Astrocyte of the cerebellum (primary cell): Measurements from ENCODE around the gene GARIN5B.

ENCODE experiments used
- DNase-seq: peaks from one replicate; pipeline ENCODE4 v3.0.0-alpha.2; 2011; ENCODE audit warnings: low read depth
- H3K4me3 ChIP-seq: 2 replicates; pipeline ENCODE4 v1.5.1; 2011; ENCODE audit warnings: mild to moderate bottlenecking, low read depth, low read length, moderate library complexity
- CTCF ChIP-seq: IDR thresholded peaks from 2 replicates; pipeline ENCODE4 v1.5.1; 2012; ENCODE audit warnings: low read length, low read depth, moderate library complexity, mild to moderate bottlenecking; ENCODE audit errors: missing control alignments
- in situ Hi-C: cut with HindIII; loops from 2 replicates; pipeline ENCODE4 v1.10.0; 2017; ENCODE audit warnings: low sequenced_read_pairs

GARIN5B gene

GRCh38 chr19:55360902-55361301 lies 2.2 kb downstream of the GARIN5B start:
- TF ChIP-seq CTCF, result no peak
- in situ Hi-C loops, result no loop called here
- no peak for DNase-seq
- no peak overlapping the region for H3K4me3 ChIP-seq

- in situ Hi-C loops, result loop anchor here (10.0 kb wide), 2 partner anchors 184 to 246 kb away; partner anchors contain the start of genes ZNF524 and ZNF865
- no peak overlapping the region for H3K4me3 ChIP-seq
- TF ChIP-seq CTCF, result no peak
- no peak for DNase-seq
Measured at GRCh38 chr19:55358943-55359908, 3.8 kb downstream of the GARIN5B start.

- no peak for DNase-seq
- in situ Hi-C loops, result loop anchor here (10.0 kb wide), 2 partner anchors 184 to 246 kb away; partner anchors contain the start of genes ZNF524 and ZNF865
- H3K4me3 ChIP-seq, result no peak overlapping the region
- no peak for TF ChIP-seq CTCF
Measured at GRCh38 chr19:55358493-55358892, 4.6 kb downstream of the GARIN5B start.

- H3K4me3 ChIP-seq, result no peak overlapping the region
- in situ Hi-C loops, result loop anchor here (10.0 kb wide), 2 partner anchors 181 to 249 kb away; partner anchors contain the start of genes ZNF524 and ZNF865
- no peak for TF ChIP-seq CTCF
- DNase-seq, result no peak
Measured at GRCh38 chr19:55355213-55355821, 7.7 kb downstream of the GARIN5B start.

GRCh38 chr19:55354698-55355212 lies 8.3 kb downstream of the GARIN5B start, which contains the start of gene COX6B2:
COX6B2 (minus strand) TSS chr19:55354719; CDS start chr19:55354521, 198 bp downstream.
- DNase-seq, result no peak
- peak within 1 kb of the TSS; percentile 43 for H3K4me3 ChIP-seq
- in situ Hi-C loops, result loop anchor here (5.0 to 10.0 kb wide), 3 partner anchors 38 to 250 kb away; partner anchors contain the start of genes ZNF524 and ZNF865
- no peak for TF ChIP-seq CTCF
